Panc1 (cell line): ENCODE results near the gene WSCD1. TPM values are rescaled to one million over a fixed set of nuclear protein-coding genes. Genes with fewer than 3 reads are reported as not detected.

ENCODE experiments used
- ATAC-seq: fragments of 200-7000 bp; cut with Tn5 transposase; 2 replicates; pipeline ENCODE4 v1.9.1; 2020; ENCODE audit warnings: mild to moderate bottlenecking, moderate library complexity
- BruUV-seq: library from RNA; stranded (reverse); fragments of 400-500 nt; replicated peaks from 2 replicates; lab custom pipeline; 2021; lab: Mats Ljungman, UMichigan
- CTCF ChIA-PET: fragments of 300-600 bp; sonication (Branson Sonifier 250); formaldehyde crosslinking; loops from one replicate; lab custom pipeline; 2022; ENCODE audit warnings: antibody characterized with exemption; lab: Charles Lee
- POLR2A ChIA-PET: fragments of 300-600 bp; sonication (Branson Sonifier 250); formaldehyde crosslinking; loops from one replicate; lab custom pipeline; 2022; ENCODE audit warnings: antibody characterized with exemption; lab: Charles Lee
- DNase-seq: peaks from one replicate; pipeline ENCODE4 v3.0.0-alpha.2; 2010; ENCODE audit warnings: low read depth, low spot score
- H3K27ac ChIP-seq: 2 replicates; pipeline ENCODE4 v1.5.1; 2011; ENCODE audit warnings: mild to moderate bottlenecking, low read length, inconsistent platforms
- H3K27me3 ChIP-seq: fragments of 200-500 bp; sonication (Bioruptor generic); 2 replicates; pipeline ENCODE4 v1.6.0; 2014; ENCODE audit warnings: low read length, inconsistent platforms; ENCODE audit not compliant: control insufficient read depth, insufficient read depth
- H3K36me3 ChIP-seq: fragments of 200-500 bp; sonication (Bioruptor generic); 2 replicates; pipeline ENCODE4 v1.5.1; 2014; ENCODE audit warnings: inconsistent platforms, mild to moderate bottlenecking, low read length, moderate library complexity; ENCODE audit not compliant: control insufficient read depth, insufficient read depth
- H3K4me1 ChIP-seq: 2 replicates; pipeline ENCODE4 v1.5.1; 2011; ENCODE audit warnings: inconsistent platforms, mild to moderate bottlenecking, low read length, moderate library complexity; ENCODE audit not compliant: control insufficient read depth, insufficient read depth
- H3K4me3 ChIP-seq, 2 experiments: 2 replicates each; pipeline ENCODE4 v1.5.1; 2011 to 2012; ENCODE audit warnings: low read depth in 2 of 2, low read length in 2 of 2, mild to moderate bottlenecking in 2 of 2, inconsistent platforms in 1 of 2, moderate library complexity in 1 of 2
- H3K9me3 ChIP-seq: fragments of 200-500 bp; sonication (Bioruptor generic); 2 replicates; pipeline ENCODE4 v1.5.1; 2014; ENCODE audit warnings: low read depth, mild to moderate bottlenecking, inconsistent platforms, low read length, moderate library complexity; ENCODE audit not compliant: control insufficient read depth, insufficient read depth
- CTCF ChIP-seq: fragments of 450-650 bp; IDR thresholded peaks from 2 replicates; pipeline ENCODE4 v1.5.1; 2017; ENCODE audit warnings: mild to moderate bottlenecking
- POLR2AphosphoS5 ChIP-seq: IDR thresholded peaks from 2 replicates; pipeline ENCODE4 v1.6.1; 2012; ENCODE audit warnings: mild to moderate bottlenecking, low read depth, low read length, moderate library complexity
- REST ChIP-seq, 2 experiments: IDR thresholded peaks; 2 replicates each; pipeline ENCODE4 v1.6.1; 2011 to 2012; ENCODE audit warnings: low read depth in 2 of 2, control low read depth in 1 of 2, low read length in 1 of 2, mild to moderate bottlenecking in 1 of 2, moderate library complexity in 1 of 2; ENCODE audit not compliant: insufficient read depth in 1 of 2
- SIN3A ChIP-seq: IDR thresholded peaks from 2 replicates; pipeline ENCODE4 v1.6.1; 2012; ENCODE audit warnings: low read depth, mild to moderate bottlenecking, low read length, moderate library complexity, borderline replicate concordance; ENCODE audit not compliant: insufficient read depth
- TCF7L2 ChIP-seq: IDR thresholded peaks from 2 replicates; pipeline ENCODE4 v1.6.1; 2011; ENCODE audit warnings: mild to moderate bottlenecking, low read depth, low read length, inconsistent platforms
- in situ Hi-C: cut with HindIII; loops from 2 replicates; pipeline ENCODE4 v1.10.0; 2016; ENCODE audit warnings: low sequenced_read_pairs, low pct_unique_long_range_greater_than_20kb
- intact Hi-C: fragments of 100-400 bp; cut with micrococcal nuclease; formaldehyde crosslinking; loops from one replicate; pipeline ENCODE4 v1.10.0; 2022; ENCODE audit not compliant: unreplicated experiment
- total RNA-seq: library from RNA; stranded (reverse); gene quantifications from one replicate; pipeline ENCODE4 v1.2.1, GENCODE V29; 2021; ENCODE audit not compliant: unreplicated experiment

WSCD1 gene
- total RNA-seq, 1 experiment from 2014 or later: 0.74 TPM

- BruUV-seq: no TSS peak
- in situ Hi-C loops: no loop called here
- H3K9me3 ChIP-seq: no peaks in the 10 kb centered on the region
These were observed 38.2 kb downstream of the WSCD1 start for GRCh38 chr17:6108382-6108781.

GRCh38 chr17:6108987-6109386 is 38.8 kb downstream of the WSCD1 start:
- in situ Hi-C loops (no loop called here), intact Hi-C loops (no loop called here)
- ATAC-seq: no peak
- DNase-seq: no peak
- Histone ChIP-seq H3K27me3 (no peaks in the 10 kb centered on the region; the same call in 1 of the 2 replicates), H3K4me1 (no peaks in the 10 kb centered on the region), H3K27ac (no peak overlapping the region), H3K36me3 (no peaks in the 10 kb centered on the region), H3K9me3 (no peaks in the 10 kb centered on the region), H3K4me3 (no peak overlapping the region)
- CTCF ChIA-PET: no interaction called here
- no TSS peak for BruUV-seq
- POLR2A ChIA-PET: no interaction called here
- TF ChIP-seq POLR2AphosphoS5 (no peak), CTCF (no peak), REST (IDR thresholded peaks at IDR 0.05; ENCODE audit: insufficient read depth in 1 of 2, low read depth in 2 of 2, low read length in 1 of 2) (no peak), TCF7L2 (no peak), SIN3A (no peak)

More at GRCh38 chr17:6108382-6108781, 38.2 kb downstream of the WSCD1 start:
- Histone ChIP-seq H3K4me1 (no peaks in the 10 kb centered on the region), H3K27ac (no peak overlapping the region), H3K27me3 (no peaks in the 10 kb centered on the region; the same call in 1 of the 2 replicates), H3K4me3 (no peak overlapping the region), H3K36me3 (no peaks in the 10 kb centered on the region)
- DNase-seq (no peak), ATAC-seq (no peak)
- TF ChIP-seq POLR2AphosphoS5 (no peak), TCF7L2 (no peak), REST (IDR thresholded peaks at IDR 0.05; ENCODE audit: insufficient read depth in 1 of 2, low read depth in 2 of 2, low read length in 1 of 2) (no peak), SIN3A (no peak), CTCF (no peak)
- ChIA-PET CTCF (no interaction called here), POLR2A (no interaction called here)
- intact Hi-C loops: no loop called here
